Activated CD4-positive, alpha-beta T cell treated with anti-CD3 and anti-CD28 coated beads for 1 hour (primary cell): Measurements from ENCODE around the gene ETFB.

Source experiments
- DNase-seq: peaks from one replicate; pipeline ENCODE4 v3.0.0-alpha.2; 2020

ETFB gene

GRCh38 chr19:51372021-51372648 is 5.9 kb upstream of the ETFB start:
- DNase-seq = no peak

- no peak for DNase-seq
Observed at GRCh38 chr19:51371186-51371690, 5.0 kb upstream of the ETFB start.

GRCh38 chr19:51370230-51370629 is 4.0 kb upstream of the ETFB start:
- DNase-seq = no peak

GRCh38 chr19:51368366-51369282 is 2.4 kb upstream of the ETFB start, which contains the start of gene CLDND2:
CLDND2 (minus strand) TSS chr19:51369003; CDS start chr19:51368577, 426 bp downstream.
- no peak for DNase-seq

- DNase-seq = peak; percentile 93
Observed at GRCh38 chr19:51367565-51368365, 1.6 kb upstream of the ETFB start.

GRCh38 chr19:51367255-51367564 is 1.0 kb upstream of the ETFB start:
- no peak for DNase-seq

- DNase-seq = peak; percentile 85
Observed at GRCh38 chr19:51366389-51367254, 434 bp upstream of the ETFB start.

GRCh38 chr19:51365211-51365964 is 800 bp downstream of the ETFB start:
- DNase-seq = no peak

- DNase-seq = no peak
Observed at GRCh38 chr19:51364200-51365106, 1.7 kb downstream of the ETFB start.

- DNase-seq = no peak
Observed at GRCh38 chr19:51361239-51361638, 4.9 kb downstream of the ETFB start.

- DNase-seq = no peak
Observed at GRCh38 chr19:51359294-51359693, 6.9 kb downstream of the ETFB start.

GRCh38 chr19:51357952-51358351 is 8.2 kb downstream of the ETFB start:
- DNase-seq = no peak

- DNase-seq = no peak
Observed at GRCh38 chr19:51356159-51356801, 9.9 kb downstream of the ETFB start.

- DNase-seq = no peak
Observed at GRCh38 chr19:51354742-51355148, 11.4 kb downstream of the ETFB start.

GRCh38 chr19:51354103-51354741 is 12.0 kb downstream of the ETFB start:
- DNase-seq = no peak

- no peak for DNase-seq
Observed at GRCh38 chr19:51352783-51353360, 13.3 kb downstream of the ETFB start.

- no peak for DNase-seq
Observed at GRCh38 chr19:51351266-51351990, 14.8 kb downstream of the ETFB start.
